OCI-LY1 (cell line): Measurements from ENCODE around the gene NPAS1.

ENCODE experiments used
- EZH2 ChIP-seq: fragments of 200-600 bp; sonication (generic), shearing (Covaris generic); IDR thresholded peaks from 2 replicates; pipeline ENCODE4 v1.8.0; 2017; ENCODE audit warnings: borderline replicate concordance, mixed run types, mild to moderate bottlenecking, antibody characterized with exemption, low read length, moderate library complexity, mixed read lengths
- TF ChIP-seq, protein P1 (sequence below): fragments of 200-600 bp; sonication (generic), shearing (Covaris generic); IDR thresholded peaks from 2 replicates; pipeline ENCODE4 v1.5.1; 2017; ENCODE audit warnings: mild to moderate bottlenecking, antibody characterized with exemption, low read length, moderate library complexity, mixed read lengths

DNA sequence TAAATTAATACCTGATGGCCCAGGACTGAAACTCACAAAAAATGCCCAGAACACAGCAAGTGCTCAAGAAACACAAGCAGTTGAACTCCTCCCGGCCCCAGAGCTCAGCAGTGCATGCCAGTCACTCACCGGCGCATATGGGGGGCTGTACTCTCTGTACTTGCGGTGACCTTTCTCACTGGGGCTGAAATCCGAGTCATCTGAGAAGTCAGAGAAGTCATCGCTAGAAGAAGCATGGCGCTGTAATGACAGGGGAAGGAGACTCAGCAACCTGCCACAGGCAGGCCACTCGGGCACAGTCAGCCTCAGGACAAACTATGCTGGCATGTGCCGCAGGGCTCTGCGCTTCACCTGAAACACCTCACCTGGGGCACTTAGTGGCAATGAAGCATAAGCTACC is 74.2 kb downstream of the NPAS1 start:
- TF ChIP-seq, protein P1, sequence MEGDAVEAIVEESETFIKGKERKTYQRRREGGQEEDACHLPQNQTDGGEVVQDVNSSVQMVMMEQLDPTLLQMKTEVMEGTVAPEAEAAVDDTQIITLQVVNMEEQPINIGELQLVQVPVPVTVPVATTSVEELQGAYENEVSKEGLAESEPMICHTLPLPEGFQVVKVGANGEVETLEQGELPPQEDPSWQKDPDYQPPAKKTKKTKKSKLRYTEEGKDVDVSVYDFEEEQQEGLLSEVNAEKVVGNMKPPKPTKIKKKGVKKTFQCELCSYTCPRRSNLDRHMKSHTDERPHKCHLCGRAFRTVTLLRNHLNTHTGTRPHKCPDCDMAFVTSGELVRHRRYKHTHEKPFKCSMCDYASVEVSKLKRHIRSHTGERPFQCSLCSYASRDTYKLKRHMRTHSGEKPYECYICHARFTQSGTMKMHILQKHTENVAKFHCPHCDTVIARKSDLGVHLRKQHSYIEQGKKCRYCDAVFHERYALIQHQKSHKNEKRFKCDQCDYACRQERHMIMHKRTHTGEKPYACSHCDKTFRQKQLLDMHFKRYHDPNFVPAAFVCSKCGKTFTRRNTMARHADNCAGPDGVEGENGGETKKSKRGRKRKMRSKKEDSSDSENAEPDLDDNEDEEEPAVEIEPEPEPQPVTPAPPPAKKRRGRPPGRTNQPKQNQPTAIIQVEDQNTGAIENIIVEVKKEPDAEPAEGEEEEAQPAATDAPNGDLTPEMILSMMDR: no peak
- TF ChIP-seq EZH2: no peak
